HG02943 (cell line): ENCODE data around the gene TDRD12.
A peak's percentile ranks its signal among the peaks of the same experiment; 100 is the strongest.

Source experiments
- ATAC-seq: cut with Tn5 transposase; IDR thresholded peaks from one replicate; pipeline ENCODE4 v1.9.1; 2021; ENCODE audit warnings: mild to moderate bottlenecking, low read depth, moderate library complexity; ENCODE audit not compliant: unreplicated experiment

Gene TDRD12

DNA sequence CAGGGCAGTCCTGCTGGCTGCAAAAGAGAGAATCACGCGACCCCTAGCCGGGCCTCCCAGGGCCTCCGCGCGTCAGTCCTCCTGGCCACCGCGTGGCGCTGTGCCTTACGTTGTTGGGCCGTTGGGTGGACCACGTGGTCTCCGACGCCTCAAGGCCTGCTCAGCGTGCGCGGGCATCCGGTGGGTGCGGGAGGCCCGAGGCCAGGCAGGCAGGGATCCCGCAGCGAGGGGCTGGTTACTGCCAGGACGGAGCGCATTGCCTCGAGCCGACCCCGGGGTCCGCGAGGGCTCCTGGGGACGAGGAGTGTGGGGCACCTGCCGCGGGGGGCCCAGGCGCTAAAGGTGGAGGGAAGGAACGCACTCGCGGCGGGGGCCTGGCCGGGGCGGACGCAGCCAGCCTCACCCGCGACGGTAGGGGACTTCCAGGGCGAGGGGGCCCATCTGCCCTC is at the start of gene TDRD12:
TDRD12 (plus strand) TSS at position 157 of the 449 bp plus-strand sequence. CDS start 306 bp downstream, outside the sequence.
- ATAC-seq, result no peak

DNA sequence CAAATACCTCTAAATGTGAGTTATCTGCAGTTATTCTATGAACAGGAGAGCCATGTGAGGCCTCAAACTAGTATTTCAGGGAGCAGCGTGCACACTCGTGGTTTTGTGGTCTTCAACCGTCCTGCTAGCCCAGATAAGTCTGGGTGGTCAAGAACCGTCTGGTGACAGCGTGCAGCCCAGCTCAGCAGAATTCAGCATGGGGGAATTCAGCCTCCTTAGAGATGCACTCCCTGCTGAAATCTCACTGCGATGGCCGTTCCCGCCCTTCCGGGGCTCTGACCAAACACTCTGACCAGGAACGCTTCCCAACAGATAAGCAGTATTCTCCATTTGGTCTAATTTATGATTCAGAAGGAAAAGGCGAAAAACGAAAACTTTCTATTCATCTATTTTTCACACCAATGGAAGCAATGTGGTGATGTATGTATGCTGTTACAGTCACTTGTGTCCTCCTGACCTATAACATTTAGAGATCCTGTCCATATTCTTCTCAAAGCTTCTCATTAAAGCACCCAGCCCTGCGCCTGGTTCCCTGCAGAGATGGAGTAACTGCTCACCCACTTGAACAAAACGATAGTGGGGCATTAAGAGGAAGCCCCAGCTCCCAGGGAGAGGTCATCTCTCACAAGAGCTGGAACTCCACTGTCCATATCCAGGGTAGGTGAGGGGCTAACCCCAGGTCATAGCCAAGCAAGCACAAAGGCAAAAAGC is 47.5 kb upstream of the TDRD12 start:
- no peak for ATAC-seq

DNA sequence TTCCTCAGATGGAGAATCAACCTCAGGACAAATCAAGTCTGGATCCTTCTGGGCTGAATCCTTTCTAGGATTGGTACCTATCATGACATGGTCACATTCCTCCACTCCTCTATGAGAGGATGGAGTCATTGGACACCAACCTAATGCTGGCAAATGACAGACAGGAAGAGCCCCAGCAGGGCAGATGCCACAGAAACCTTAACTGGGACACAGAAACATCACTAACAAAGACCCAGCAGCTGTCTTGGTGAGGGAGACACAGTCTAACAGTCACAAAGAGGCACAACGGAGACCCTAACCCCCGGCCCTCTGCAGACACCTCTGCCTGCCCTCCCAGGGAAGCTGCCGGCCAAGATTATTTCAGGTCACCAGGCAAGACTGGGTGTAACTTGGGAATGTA is 46.7 kb upstream of the TDRD12 start:
- ATAC-seq, result no peak

DNA sequence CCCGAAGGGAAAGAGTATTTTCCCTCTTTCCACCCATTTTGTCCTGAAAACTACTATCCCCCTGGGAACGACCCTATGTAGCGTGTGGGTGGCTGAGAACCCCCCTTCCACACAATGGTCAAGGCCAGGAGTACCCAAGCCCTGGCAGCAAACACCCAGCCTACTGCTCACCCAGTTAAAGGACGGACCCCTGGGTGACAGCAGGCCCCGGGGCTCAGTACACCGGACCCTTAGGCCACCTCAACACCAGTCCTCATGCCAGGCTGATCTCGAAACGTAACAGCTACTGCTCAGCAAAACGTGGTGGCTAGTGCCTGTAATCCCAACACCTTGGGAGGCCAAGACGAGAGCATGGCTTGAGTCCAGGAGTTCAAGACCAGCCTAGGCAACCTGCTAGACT is 46.0 kb upstream of the TDRD12 start:
- no peak for ATAC-seq

- ATAC-seq, result no peak
Observed at GRCh38 chr19:32674153-32674930, 45.2 kb upstream of the TDRD12 start.

GRCh38 chr19:32674931-32675719 is 44.4 kb upstream of the TDRD12 start, which contains the start of gene ANKRD27:
Gene ANKRD27 (minus strand): TSS chr19:32675180. CDS start chr19:32659015, 16,165 bp downstream.
- ATAC-seq, result peak; percentile 94

- no peak for ATAC-seq
Observed at GRCh38 chr19:32675720-32676185, 43.8 kb upstream of the TDRD12 start, which contains the start of gene RGS9BP. Gene RGS9BP (plus strand): TSS chr19:32675848. CDS start chr19:32676264, 416 bp downstream.

- no peak for ATAC-seq
Observed at GRCh38 chr19:32676186-32676894, 43.2 kb upstream of the TDRD12 start.

DNA sequence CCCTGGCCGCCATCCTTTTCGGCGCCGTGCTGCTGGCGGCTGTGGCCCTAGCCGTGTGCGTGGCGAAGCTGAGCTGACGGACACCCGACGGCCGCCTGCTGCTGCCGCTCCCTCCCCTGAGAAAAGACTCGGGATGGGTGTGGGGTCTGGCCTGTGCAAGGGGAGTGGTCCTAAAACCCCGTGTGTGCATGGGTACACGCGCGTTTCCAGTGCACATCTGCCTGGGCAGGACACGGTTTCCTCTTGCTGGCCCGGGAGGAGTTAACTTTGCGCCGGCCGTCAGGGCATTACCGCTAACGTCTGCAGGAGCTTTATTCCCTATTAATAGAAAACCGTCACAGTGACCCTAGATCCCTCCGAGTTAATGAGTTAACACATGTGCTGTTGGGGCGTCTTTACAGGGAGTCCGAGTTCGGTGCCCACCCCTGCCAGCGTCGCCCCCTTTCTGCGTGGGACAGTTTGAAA is 42.6 kb upstream of the TDRD12 start:
- no peak for ATAC-seq

GRCh38 chr19:32677657-32678056 is 41.9 kb upstream of the TDRD12 start:
- ATAC-seq, result no peak

DNA sequence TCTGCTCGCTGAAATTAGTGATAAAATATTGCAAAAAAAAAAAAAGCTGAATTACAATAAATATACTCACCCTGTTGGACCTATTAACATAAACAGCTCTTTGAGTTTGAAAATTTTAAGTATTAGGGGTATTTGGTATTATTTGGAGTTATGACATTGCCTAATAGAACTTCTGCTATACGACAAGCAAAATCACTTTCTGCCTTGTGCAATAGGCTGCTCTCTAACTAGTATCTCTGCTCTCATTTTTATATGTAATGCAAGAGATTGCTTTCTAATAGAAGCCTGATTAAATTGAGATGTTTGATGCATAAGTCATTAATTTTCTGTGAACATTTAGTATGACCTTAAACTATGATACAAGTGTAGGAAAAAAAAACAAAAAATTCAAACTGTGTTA is 38.6 kb upstream of the TDRD12 start:
- ATAC-seq, result no peak

DNA sequence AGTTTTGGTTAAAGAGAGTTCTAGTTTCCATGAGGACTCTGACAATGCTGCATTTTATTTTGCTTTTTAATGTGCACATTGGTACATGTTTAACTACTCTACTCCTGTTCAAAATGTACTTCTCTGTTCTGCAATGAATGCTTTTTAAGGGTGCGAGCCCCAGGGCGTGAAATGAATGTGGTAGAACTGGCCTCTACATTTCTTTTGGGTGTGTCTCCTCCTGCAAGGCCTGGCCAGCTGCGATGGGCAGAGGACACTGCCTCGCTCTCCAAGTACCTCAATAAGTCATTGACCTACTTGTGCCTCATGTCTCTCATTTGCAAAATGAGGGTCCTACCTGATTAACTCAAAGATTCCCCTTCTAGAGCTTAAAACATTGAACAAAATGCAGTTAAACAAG is 37.2 kb upstream of the TDRD12 start:
- ATAC-seq, result no peak

GRCh38 chr19:32686847-32687475 is 32.6 kb upstream of the TDRD12 start:
- no peak for ATAC-seq

GRCh38 chr19:32687681-32688080 is 31.9 kb upstream of the TDRD12 start:
- ATAC-seq, result no peak

DNA sequence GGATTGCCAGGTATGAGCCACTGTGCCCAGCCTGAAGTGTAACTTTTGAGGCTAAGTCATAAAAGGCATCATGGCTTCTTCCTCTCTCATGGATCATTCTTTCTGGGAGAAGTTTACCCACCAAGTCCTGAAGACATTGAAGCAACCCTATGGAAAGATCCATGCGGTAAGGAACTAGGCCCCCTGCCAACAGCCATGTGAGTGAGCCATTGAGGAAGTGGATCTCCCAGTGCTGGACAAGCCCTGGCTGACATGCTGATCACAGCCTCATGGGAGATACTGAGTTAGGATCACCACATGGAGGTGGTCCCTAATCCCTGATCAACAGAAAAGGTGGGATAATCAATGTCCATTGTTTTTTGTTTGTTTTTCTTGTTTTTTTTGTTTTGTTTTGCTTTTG is 31.3 kb upstream of the TDRD12 start:
- no peak for ATAC-seq

- ATAC-seq, result peak; percentile 79
Observed at GRCh38 chr19:32691291-32691951, 28.1 kb upstream of the TDRD12 start, which contains the start of gene NUDT19. Gene NUDT19 (plus strand): TSS chr19:32691821. CDS start chr19:32691961, 140 bp downstream.

- peak; percentile 45 for ATAC-seq
Observed at GRCh38 chr19:32691952-32692726, 27.4 kb upstream of the TDRD12 start.

- peak; percentile 11 for ATAC-seq
Observed at GRCh38 chr19:32692727-32693061, 26.9 kb upstream of the TDRD12 start.
